RWPE2 (cell line): Measurements from ENCODE around the gene TUNAR.

Experiments
- ATAC-seq: fragments of 200-7000 bp; cut with Tn5 transposase; 3 replicates; pipeline ENCODE4 v1.9.1; 2021; ENCODE audit warnings: low read depth
- DNase-seq: peaks from one replicate; pipeline ENCODE4 v3.0.0-alpha.2; 2020; ENCODE audit warnings: low spot score
- H3K27ac ChIP-seq: fragments of 450-650 bp; 2 replicates; pipeline ENCODE4 v1.5.1; 2017; ENCODE audit warnings: mild to moderate bottlenecking; ENCODE audit not compliant: poor library complexity, severe bottlenecking
- H3K27me3 ChIP-seq: fragments of 250-450 bp; sonication (Bioruptor Pico); 2 replicates; pipeline ENCODE4 v1.5.1; 2021; ENCODE audit warnings: mild to moderate bottlenecking, moderate library complexity; ENCODE audit not compliant: insufficient read depth, poor library complexity, severe bottlenecking
- H3K36me3 ChIP-seq: fragments of 250-450 bp; sonication (Bioruptor Pico); 2 replicates; pipeline ENCODE4 v1.5.1; 2020; ENCODE audit warnings: low read depth, mild to moderate bottlenecking, moderate library complexity
- H3K4me1 ChIP-seq: fragments of 250-450 bp; sonication (Bioruptor Pico); 2 replicates; pipeline ENCODE4 v1.5.1; 2021; ENCODE audit warnings: mild to moderate bottlenecking, moderate library complexity; ENCODE audit not compliant: insufficient read depth, poor library complexity, severe bottlenecking
- H3K4me3 ChIP-seq: fragments of 250-450 bp; sonication (Bioruptor Pico); 2 replicates; pipeline ENCODE4 v1.5.1; 2021; ENCODE audit warnings: mild to moderate bottlenecking, moderate library complexity; ENCODE audit not compliant: severe bottlenecking
- H3K9me3 ChIP-seq: fragments of 250-450 bp; sonication (Bioruptor Pico); 2 replicates; pipeline ENCODE4 v1.5.1; 2021; ENCODE audit warnings: mild to moderate bottlenecking, moderate library complexity; ENCODE audit not compliant: severe bottlenecking
- CTCF ChIP-seq: fragments of 450-650 bp; IDR thresholded peaks from one replicate; pipeline ENCODE4 v1.5.1; 2017; ENCODE audit warnings: mild to moderate bottlenecking, moderate library complexity; ENCODE audit not compliant: poor library complexity, severe bottlenecking

TUNAR gene

GRCh38 chr14:95953111-95953724 is 76.6 kb downstream of the TUNAR start:
- no peak for DNase-seq
- no peaks in the 10 kb centered on the region for H3K36me3 ChIP-seq
- no peak overlapping the region for H3K4me3 ChIP-seq
- H3K27me3 ChIP-seq = peaks cover 19% of the 10 kb centered on the region
- H3K27ac ChIP-seq = no peak overlapping the region
- H3K9me3 ChIP-seq = no peaks in the 10 kb centered on the region
- ATAC-seq = no peak
- H3K4me1 ChIP-seq = no peaks in the 10 kb centered on the region
- TF ChIP-seq CTCF = no peak

- H3K36me3 ChIP-seq = no peaks in the 10 kb centered on the region
- no peak overlapping the region for H3K4me3 ChIP-seq
- H3K27ac ChIP-seq = no peak overlapping the region
- ATAC-seq (no peak), DNase-seq (no peak)
- H3K4me1 ChIP-seq = no peaks in the 10 kb centered on the region
- TF ChIP-seq CTCF = no peak
- H3K27me3 ChIP-seq = peaks cover 7% of the 10 kb centered on the region
- H3K9me3 ChIP-seq = no peaks in the 10 kb centered on the region
Measured at GRCh38 chr14:95956601-95957460, 80.2 kb downstream of the TUNAR start.

GRCh38 chr14:95958105-95958504 is 81.5 kb downstream of the TUNAR start:
- ATAC-seq (no peak), DNase-seq (no peak)
- no peak overlapping the region for H3K27ac ChIP-seq

GRCh38 chr14:95959317-95959716 is 82.7 kb downstream of the TUNAR start:
- H3K4me1 ChIP-seq = no peaks in the 10 kb centered on the region
- no peaks in the 10 kb centered on the region for H3K9me3 ChIP-seq
- H3K27me3 ChIP-seq = peaks cover 7% of the 10 kb centered on the region
- H3K27ac ChIP-seq = no peak overlapping the region
- ATAC-seq (no peak), DNase-seq (no peak)
- no peak overlapping the region for H3K4me3 ChIP-seq
- no peak for TF ChIP-seq CTCF
- H3K36me3 ChIP-seq = no peaks in the 10 kb centered on the region

More at GRCh38 chr14:95958105-95958504, 81.5 kb downstream of the TUNAR start:
- no peak for TF ChIP-seq CTCF
- H3K9me3 ChIP-seq = no peaks in the 10 kb centered on the region
- H3K4me3 ChIP-seq = no peak overlapping the region
- H3K36me3 ChIP-seq = no peaks in the 10 kb centered on the region
- H3K27me3 ChIP-seq = peaks cover 7% of the 10 kb centered on the region
- no peaks in the 10 kb centered on the region for H3K4me1 ChIP-seq

- no peaks in the 10 kb centered on the region for H3K4me1 ChIP-seq
- ATAC-seq (peak; percentile 59), DNase-seq (no peak)
- H3K36me3 ChIP-seq = no peaks in the 10 kb centered on the region
- H3K27ac ChIP-seq = no peak overlapping the region
- peaks cover 7% of the 10 kb centered on the region for H3K27me3 ChIP-seq
- no peaks in the 10 kb centered on the region for H3K9me3 ChIP-seq
- H3K4me3 ChIP-seq = no peak overlapping the region
- TF ChIP-seq CTCF = no peak
Measured at GRCh38 chr14:95961481-95961880, 84.8 kb downstream of the TUNAR start.
